Measurements from ENCODE around the gene DCAF17. TPM values are rescaled to one million over a fixed set of nuclear protein-coding genes. Genes with fewer than 3 reads are reported as not detected.
A peak's percentile ranks its signal among the peaks of the same experiment; 100 is the strongest.

DCAF17 gene
- total RNA-seq, 2 experiments from 2014 or later, result 25.9 to 40.9 TPM

GRCh38 chr2:171390941-171391516 is 43.0 kb upstream of the DCAF17 start:
- no peak overlapping the region for H2AFZ ChIP-seq (ENCODE audit: low read length)
- H3K36me3 ChIP-seq (ENCODE audit: insufficient read depth, low read length), result peaks cover 4% of the 10 kb centered on the region; the same call in 1 of the 2 replicates
- POLR2A ChIA-PET, result interaction anchor here (1.0 kb wide), 1 partner anchor 10 kb away, joined by 4 read pairs; no protein-coding TSS in a partner anchor
- H3K9me3 ChIP-seq (ENCODE audit: low read length), result no peaks in the 10 kb centered on the region
- H3K4me3 ChIP-seq (ENCODE audit: low read depth, low read length, poor library complexity, severe bottlenecking), result no peak overlapping the region
- CTCF ChIA-PET (ENCODE audit: unreplicated experiment), result no interaction called here
- intact Hi-C loops (cut with micrococcal nuclease; ENCODE audit: unreplicated experiment), result no loop called here
- TF ChIP-seq CTCF (conservative IDR thresholded peaks at IDR 0.05; ENCODE audit: low read length), result no peak
- no peak for TF ChIP-seq EZH2phosphoT487 (IDR thresholded peaks at IDR 0.05; ENCODE audit: borderline replicate concordance, low read depth, low read length)
- peaks cover 83% of the 10 kb centered on the region for H3K4me1 ChIP-seq (ENCODE audit: insufficient read depth, low read length, poor library complexity, severe bottlenecking)
- BruUV-seq (replicated peaks), result no TSS peak
- H3K9me2 ChIP-seq (ENCODE audit: insufficient read depth, low read length), result no peaks in the 10 kb centered on the region
- no peak overlapping the region for H3K27ac ChIP-seq (ENCODE audit: low read depth, low read length, poor library complexity, severe bottlenecking)
- no peaks in the 10 kb centered on the region for H4K20me1 ChIP-seq (ENCODE audit: insufficient read depth, low read length)
- peaks cover 16% of the 10 kb centered on the region; the same call in 1 of the 2 replicates for H3K79me2 ChIP-seq (ENCODE audit: insufficient read depth, low read depth, low read length)
- H3K4me2 ChIP-seq (ENCODE audit: low read length), result no peak overlapping the region
- DNase-seq (ENCODE audit: low spot score), result no peak

GRCh38 chr2:171391532-171391931 is 42.5 kb upstream of the DCAF17 start:
- peaks cover 78% of the 10 kb centered on the region for H3K4me1 ChIP-seq (ENCODE audit: insufficient read depth, low read length, poor library complexity, severe bottlenecking)
- no peaks in the 10 kb centered on the region for H3K9me2 ChIP-seq (ENCODE audit: insufficient read depth, low read length)
- POLR2A ChIA-PET, result interaction anchor here (1.0 kb wide), 2 partner anchors 10 to 12 kb away, joined by 3 to 4 read pairs; no protein-coding TSS in a partner anchor
- peaks cover 4% of the 10 kb centered on the region; the same call in 1 of the 2 replicates for H3K36me3 ChIP-seq (ENCODE audit: insufficient read depth, low read length)
- intact Hi-C loops (cut with micrococcal nuclease; ENCODE audit: unreplicated experiment), result no loop called here
- no peak overlapping the region for H3K27ac ChIP-seq (ENCODE audit: low read depth, low read length, poor library complexity, severe bottlenecking)
- no peak overlapping the region for H3K4me2 ChIP-seq (ENCODE audit: low read length)
- H3K4me3 ChIP-seq (ENCODE audit: low read depth, low read length, poor library complexity, severe bottlenecking), result no peak overlapping the region
- H3K9me3 ChIP-seq (ENCODE audit: low read length), result no peaks in the 10 kb centered on the region
- no peak for TF ChIP-seq EZH2phosphoT487 (IDR thresholded peaks at IDR 0.05; ENCODE audit: borderline replicate concordance, low read depth, low read length)
- TF ChIP-seq CTCF (conservative IDR thresholded peaks at IDR 0.05; ENCODE audit: low read length), result no peak
- H4K20me1 ChIP-seq (ENCODE audit: insufficient read depth, low read length), result no peaks in the 10 kb centered on the region
- CTCF ChIA-PET (ENCODE audit: unreplicated experiment), result no interaction called here
- no peak for DNase-seq (ENCODE audit: low spot score)
- no peak overlapping the region for H2AFZ ChIP-seq (ENCODE audit: low read length)
- no TSS peak for BruUV-seq (replicated peaks)
- peaks cover 16% of the 10 kb centered on the region; the same call in 1 of the 2 replicates for H3K79me2 ChIP-seq (ENCODE audit: insufficient read depth, low read depth, low read length)

- CTCF ChIA-PET (ENCODE audit: unreplicated experiment), result interaction anchor here (0.6 kb wide), 1 partner anchor 21 kb away, joined by 3 read pairs; no protein-coding TSS in a partner anchor
Observed at GRCh38 chr2:171393487-171393886, 40.5 kb upstream of the DCAF17 start.

More at GRCh38 chr2:171393487-171393886, 40.5 kb upstream of the DCAF17 start:
- no TSS peak for BruUV-seq (replicated peaks)
- peaks cover 59% of the 10 kb centered on the region for H3K4me1 ChIP-seq (ENCODE audit: insufficient read depth, low read length, poor library complexity, severe bottlenecking)
- H3K4me2 ChIP-seq (ENCODE audit: low read length), result peak overlapping the region; percentile 35; the same call in 1 of the 2 replicates
- intact Hi-C loops (cut with micrococcal nuclease; ENCODE audit: unreplicated experiment), result no loop called here
- no peak for DNase-seq (ENCODE audit: low spot score)
- no peaks in the 10 kb centered on the region for H3K9me3 ChIP-seq (ENCODE audit: low read length)
- H3K9me2 ChIP-seq (ENCODE audit: insufficient read depth, low read length), result no peaks in the 10 kb centered on the region
- peaks cover 16% of the 10 kb centered on the region; the same call in 1 of the 2 replicates for H3K79me2 ChIP-seq (ENCODE audit: insufficient read depth, low read depth, low read length)
- H4K20me1 ChIP-seq (ENCODE audit: insufficient read depth, low read length), result no peaks in the 10 kb centered on the region
- no peak overlapping the region for H2AFZ ChIP-seq (ENCODE audit: low read length)
- H3K4me3 ChIP-seq (ENCODE audit: low read depth, low read length, poor library complexity, severe bottlenecking), result no peak overlapping the region
- TF ChIP-seq EZH2phosphoT487 (IDR thresholded peaks at IDR 0.05; ENCODE audit: borderline replicate concordance, low read depth, low read length), result no peak
- no peak for TF ChIP-seq CTCF (conservative IDR thresholded peaks at IDR 0.05; ENCODE audit: low read length)
- POLR2A ChIA-PET, result interaction anchor here (0.7 to 5.3 kb wide), 11 partner anchors 7 to 389 kb away, joined by 3 to 35 read pairs (median 4); no protein-coding TSS in a partner anchor
- no peak overlapping the region for H3K27ac ChIP-seq (ENCODE audit: low read depth, low read length, poor library complexity, severe bottlenecking)
- peaks cover 4% of the 10 kb centered on the region for H3K36me3 ChIP-seq (ENCODE audit: insufficient read depth, low read length)
